Measurements from ENCODE around the gene FAM174B.

The FAM174B gene

GRCh38 chr15:92636401-92636907 lies 19.1 kb downstream of the FAM174B start:
- TF ChIP-seq CTCF (IDR thresholded peaks at IDR 0.05; ENCODE audit: insufficient read depth, low read length, poor library complexity, severe bottlenecking), result no peak
- DNase-seq (ENCODE audit: extremely low read depth, insufficient read length), result no peak
- H3K4me3 ChIP-seq (replicated peaks; ENCODE audit: low read depth, low read length), result no peak overlapping the region
- no peaks in the 10 kb centered on the region; the same call in none of the 2 replicates for H3K36me3 ChIP-seq (ENCODE audit: control insufficient read depth, insufficient read depth, low read length)
- H3K27me3 ChIP-seq (replicated peaks; ENCODE audit: control insufficient read depth, insufficient read depth, low read length), result no peaks in the 10 kb centered on the region

- DNase-seq (ENCODE audit: extremely low read depth, insufficient read length), result no peak
- Histone ChIP-seq H3K4me3 (replicated peaks; ENCODE audit: low read depth, low read length) (no peak overlapping the region), H3K36me3 (ENCODE audit: control insufficient read depth, insufficient read depth, low read length) (peaks cover 4% of the 10 kb centered on the region), H3K27me3 (replicated peaks; ENCODE audit: control insufficient read depth, insufficient read depth, low read length) (no peaks in the 10 kb centered on the region)
- no peak for TF ChIP-seq CTCF (IDR thresholded peaks at IDR 0.05; ENCODE audit: insufficient read depth, low read length, poor library complexity, severe bottlenecking)
Measured at GRCh38 chr15:92634671-92635201, 20.8 kb downstream of the FAM174B start.

- TF ChIP-seq CTCF (IDR thresholded peaks at IDR 0.05; ENCODE audit: insufficient read depth, low read length, poor library complexity, severe bottlenecking), result no peak
Measured at GRCh38 chr15:92634060-92634459, 21.5 kb downstream of the FAM174B start.

GRCh38 chr15:92633418-92633817 lies 22.2 kb downstream of the FAM174B start:
- no peak for TF ChIP-seq CTCF (IDR thresholded peaks at IDR 0.05; ENCODE audit: insufficient read depth, low read length, poor library complexity, severe bottlenecking)
- Histone ChIP-seq H3K4me3 (replicated peaks; ENCODE audit: low read depth, low read length) (no peak overlapping the region), H3K27me3 (replicated peaks; ENCODE audit: control insufficient read depth, insufficient read depth, low read length) (no peaks in the 10 kb centered on the region), H3K36me3 (ENCODE audit: control insufficient read depth, insufficient read depth, low read length) (peaks cover 9% of the 10 kb centered on the region)
- DNase-seq (ENCODE audit: extremely low read depth, insufficient read length), result no peak

More at GRCh38 chr15:92634060-92634459, 21.5 kb downstream of the FAM174B start:
- H3K36me3 ChIP-seq (ENCODE audit: control insufficient read depth, insufficient read depth, low read length), result peaks cover 7% of the 10 kb centered on the region
- no peaks in the 10 kb centered on the region for H3K27me3 ChIP-seq (replicated peaks; ENCODE audit: control insufficient read depth, insufficient read depth, low read length)
- no peak for DNase-seq (ENCODE audit: extremely low read depth, insufficient read length)
- no peak overlapping the region for H3K4me3 ChIP-seq (replicated peaks; ENCODE audit: low read depth, low read length)

GRCh38 chr15:92633001-92633400 lies 22.6 kb downstream of the FAM174B start:
- TF ChIP-seq CTCF (IDR thresholded peaks at IDR 0.05; ENCODE audit: insufficient read depth, low read length, poor library complexity, severe bottlenecking), result no peak

GRCh38 chr15:92631721-92632120 lies 23.9 kb downstream of the FAM174B start:
- no peak for DNase-seq (ENCODE audit: extremely low read depth, insufficient read length)
- H3K4me3 ChIP-seq (replicated peaks; ENCODE audit: low read depth, low read length), result no peak overlapping the region
- TF ChIP-seq CTCF (IDR thresholded peaks at IDR 0.05; ENCODE audit: insufficient read depth, low read length, poor library complexity, severe bottlenecking), result peak; percentile 11
- H3K27me3 ChIP-seq (replicated peaks; ENCODE audit: control insufficient read depth, insufficient read depth, low read length), result no peaks in the 10 kb centered on the region
- peaks cover 16% of the 10 kb centered on the region for H3K36me3 ChIP-seq (ENCODE audit: control insufficient read depth, insufficient read depth, low read length)

More at GRCh38 chr15:92633001-92633400, 22.6 kb downstream of the FAM174B start:
- H3K27me3 ChIP-seq (replicated peaks; ENCODE audit: control insufficient read depth, insufficient read depth, low read length), result no peaks in the 10 kb centered on the region
- H3K4me3 ChIP-seq (replicated peaks; ENCODE audit: low read depth, low read length), result no peak overlapping the region
- peaks cover 9% of the 10 kb centered on the region for H3K36me3 ChIP-seq (ENCODE audit: control insufficient read depth, insufficient read depth, low read length)
- DNase-seq (ENCODE audit: extremely low read depth, insufficient read length), result no peak
